Caco-2 (cell line): ENCODE measurements around the gene KDM4C. TPM values are rescaled to one million over a fixed set of nuclear protein-coding genes. Genes with fewer than 3 reads are reported as not detected.

Experiments
- BruUV-seq: library from RNA; stranded (reverse); fragments of 400-500 nt; replicated peaks from 2 replicates; lab custom pipeline; 2021; lab: Mats Ljungman, UMichigan
- CTCF ChIA-PET: fragments of 300-600 bp; sonication (Branson Sonifier 250); formaldehyde crosslinking; loops from one replicate; lab custom pipeline; 2022; ENCODE audit warnings: antibody characterized with exemption; lab: Charles Lee
- POLR2A ChIA-PET: fragments of 300-600 bp; sonication (Branson Sonifier 250); formaldehyde crosslinking; loops from one replicate; lab custom pipeline; 2022; ENCODE audit warnings: antibody characterized with exemption; lab: Charles Lee
- DNase-seq, 2 experiments: peaks; one replicate each; pipeline versions ENCODE4 v3.0.0 to v3.0.0-alpha.2; 2020 to 2022
- H3K27me3 ChIP-seq: replicated peaks from 2 replicates; pipeline ENCODE4 v1.6.0; 2011; ENCODE audit warnings: low read length; ENCODE audit not compliant: control insufficient read depth, insufficient read depth
- H3K36me3 ChIP-seq: 2 replicates; pipeline ENCODE4 v1.5.1; 2011; ENCODE audit warnings: low read length; ENCODE audit not compliant: control insufficient read depth, insufficient read depth
- H3K4me1 ChIP-seq: fragments of 250-450 bp; sonication (Bioruptor Pico); 2 replicates; pipeline ENCODE4 v1.5.1; 2020; ENCODE audit warnings: mild to moderate bottlenecking
- H3K4me3 ChIP-seq: 2 replicates; pipeline ENCODE4 v1.5.1; 2011; ENCODE audit warnings: low read depth, mild to moderate bottlenecking, control low read depth, low read length
- H3K9me3 ChIP-seq: fragments of 250-450 bp; sonication (Bioruptor Pico); 2 replicates; pipeline ENCODE4 v1.5.1; 2020; ENCODE audit warnings: mild to moderate bottlenecking, moderate library complexity
- H3K27ac Mint-ChIP-seq: one replicate; pipeline ENCODE4 v1.8.0; 2022; ENCODE audit warnings: mixed read lengths; ENCODE audit not compliant: unreplicated experiment
- H3K27me3 Mint-ChIP-seq: one replicate; pipeline ENCODE4 v1.8.0; 2022; ENCODE audit warnings: mixed read lengths; ENCODE audit not compliant: insufficient read depth, unreplicated experiment
- H3K36me3 Mint-ChIP-seq: one replicate; pipeline ENCODE4 v1.8.0; 2022; ENCODE audit warnings: mild to moderate bottlenecking, mixed read lengths; ENCODE audit not compliant: insufficient read depth, unreplicated experiment
- H3K4me1 Mint-ChIP-seq: one replicate; pipeline ENCODE4 v1.8.0; 2022; ENCODE audit warnings: low read depth, mixed read lengths; ENCODE audit not compliant: unreplicated experiment
- H3K4me3 Mint-ChIP-seq: one replicate; pipeline ENCODE4 v1.8.0; 2022; ENCODE audit warnings: mild to moderate bottlenecking, moderate library complexity, mixed read lengths; ENCODE audit not compliant: unreplicated experiment
- H3K9me3 Mint-ChIP-seq: one replicate; pipeline ENCODE4 v1.8.0; 2022; ENCODE audit warnings: mixed read lengths; ENCODE audit not compliant: unreplicated experiment
- CTCF ChIP-seq, 2 experiments: fragments of 200-600 bp in 1 of 2; IDR thresholded peaks; 1 replicate in 1 of 2; 2 replicates in 1 of 2; pipeline versions ENCODE4 v1.5.1 to v1.8.0; 2011 to 2022; ENCODE audit warnings: antibody characterized with exemption in 1 of 2, control low read depth in 1 of 2, inconsistent platforms in 1 of 2, low read depth in 1 of 2, low read length in 1 of 2, mild to moderate bottlenecking in 1 of 2, moderate library complexity in 1 of 2; ENCODE audit not compliant: insufficient read depth in 1 of 2, severe bottlenecking in 1 of 2, unreplicated experiment in 1 of 2
- intact Hi-C: fragments of 100-400 bp; cut with micrococcal nuclease; formaldehyde crosslinking; loops from one replicate; pipeline ENCODE4 v1.10.0; 2022; ENCODE audit not compliant: unreplicated experiment
- total RNA-seq: library from RNA; stranded (reverse); gene quantifications from 2 replicates; pipeline ENCODE4 v1.2.3, GENCODE V29; 2022

KDM4C gene
- total RNA-seq, 1 experiment from 2014 or later, result 40.3 TPM

GRCh38 chr9:7205806-7206205 lies 448.0 kb downstream of the KDM4C start:
- CTCF ChIA-PET, result no interaction called here
- H3K27ac Mint-ChIP-seq, result no peak overlapping the region
- H3K9me3 Mint-ChIP-seq, result no peaks in the 10 kb centered on the region
- H3K4me1 Mint-ChIP-seq, result no peaks in the 10 kb centered on the region
- Histone ChIP-seq H3K27me3 (no peaks in the 10 kb centered on the region), H3K4me3 (no peak overlapping the region), H3K4me1 (no peaks in the 10 kb centered on the region), H3K9me3 (no peaks in the 10 kb centered on the region), H3K36me3 (no peaks in the 10 kb centered on the region)
- BruUV-seq, result no TSS peak
- no peaks in the 10 kb centered on the region for H3K36me3 Mint-ChIP-seq
- POLR2A ChIA-PET, result no interaction called here
- no peak overlapping the region for H3K4me3 Mint-ChIP-seq
- TF ChIP-seq CTCF (IDR thresholded peaks at IDR 0.05; ENCODE audit: insufficient read depth in 1 of 2, low read depth in 1 of 2, low read length in 1 of 2, severe bottlenecking in 1 of 2, unreplicated experiment in 1 of 2), result no peak
- intact Hi-C loops, result no loop called here
- DNase-seq, result no peak
- H3K27me3 Mint-ChIP-seq, result peaks cover 13% of the 10 kb centered on the region

- intact Hi-C loops, result no loop called here
- no peaks in the 10 kb centered on the region for H3K9me3 Mint-ChIP-seq
- DNase-seq, result no peak
- no peak overlapping the region for H3K4me3 Mint-ChIP-seq
- H3K4me1 Mint-ChIP-seq, result no peaks in the 10 kb centered on the region
- Histone ChIP-seq H3K27me3 (no peaks in the 10 kb centered on the region), H3K36me3 (no peaks in the 10 kb centered on the region), H3K4me1 (no peaks in the 10 kb centered on the region), H3K4me3 (no peak overlapping the region), H3K9me3 (no peaks in the 10 kb centered on the region)
- TF ChIP-seq CTCF (IDR thresholded peaks at IDR 0.05; ENCODE audit: insufficient read depth in 1 of 2, low read depth in 1 of 2, low read length in 1 of 2, severe bottlenecking in 1 of 2, unreplicated experiment in 1 of 2), result no peak
- no TSS peak for BruUV-seq
- H3K36me3 Mint-ChIP-seq, result no peaks in the 10 kb centered on the region
- ChIA-PET POLR2A (no interaction called here), CTCF (no interaction called here)
- no peak overlapping the region for H3K27ac Mint-ChIP-seq
- H3K27me3 Mint-ChIP-seq, result peaks cover 13% of the 10 kb centered on the region
These were observed 448.5 kb downstream of the KDM4C start for GRCh38 chr9:7206221-7206758.

GRCh38 chr9:7209016-7209715 lies 451.4 kb downstream of the KDM4C start:
- no peaks in the 10 kb centered on the region for H3K9me3 Mint-ChIP-seq
- POLR2A ChIA-PET, result no interaction called here
- no peaks in the 10 kb centered on the region for H3K4me1 ChIP-seq
- no peak for DNase-seq
- H3K27ac Mint-ChIP-seq, result no peak overlapping the region
- no peaks in the 10 kb centered on the region for H3K36me3 ChIP-seq
- H3K9me3 ChIP-seq, result no peaks in the 10 kb centered on the region
- H3K4me3 Mint-ChIP-seq, result no peak overlapping the region
- no peak for TF ChIP-seq CTCF (IDR thresholded peaks at IDR 0.05; ENCODE audit: insufficient read depth in 1 of 2, low read depth in 1 of 2, low read length in 1 of 2, severe bottlenecking in 1 of 2, unreplicated experiment in 1 of 2)
- no peak overlapping the region for H3K4me3 ChIP-seq
- intact Hi-C loops, result no loop called here
- H3K4me1 Mint-ChIP-seq, result no peaks in the 10 kb centered on the region
- H3K27me3 ChIP-seq, result no peaks in the 10 kb centered on the region
- BruUV-seq, result no TSS peak
- CTCF ChIA-PET, result no interaction called here
- H3K36me3 Mint-ChIP-seq, result no peaks in the 10 kb centered on the region
- H3K27me3 Mint-ChIP-seq, result peaks cover 8% of the 10 kb centered on the region
